ENCODE measurements around the gene F7.
"Not testable (repeated sequence)": the region's sequence is repeated elsewhere in the genome, so short reads cannot be mapped to it uniquely, and the experiment has no call there.

The F7 gene

GRCh38 chr13:113153810-113154748, 48.5 kb downstream of the F7 start:
- peak; percentile 61 for DNase-seq (ENCODE audit: low spot score)

- DNase-seq (ENCODE audit: low spot score), result no peak
Measured at GRCh38 chr13:113155201-113155600, 49.6 kb downstream of the F7 start.

GRCh38 chr13:113155982-113156655, 50.5 kb downstream of the F7 start:
- no peak for DNase-seq (ENCODE audit: low spot score)

GRCh38 chr13:113157206-113157928, 51.8 kb downstream of the F7 start:
- no peak for DNase-seq (ENCODE audit: low spot score)

GRCh38 chr13:113157929-113158747, 52.5 kb downstream of the F7 start, which contains the start of gene PROZ:
Gene PROZ, plus strand, starts transcription at chr13:113158648. Its CDS starts 13 bp downstream, at chr13:113158661.
- no peak for DNase-seq (ENCODE audit: low spot score)

GRCh38 chr13:113158946-113159345, 53.4 kb downstream of the F7 start:
- DNase-seq (ENCODE audit: low spot score), result no peak

- DNase-seq (ENCODE audit: low spot score), result no peak
Measured at GRCh38 chr13:113159701-113160100, 54.1 kb downstream of the F7 start.

- no peak for DNase-seq (ENCODE audit: low spot score)
Measured at GRCh38 chr13:113160983-113161382, 55.4 kb downstream of the F7 start.

GRCh38 chr13:113161433-113161832, 55.8 kb downstream of the F7 start:
- no peak for DNase-seq (ENCODE audit: low spot score)

GRCh38 chr13:113161975-113162374, 56.4 kb downstream of the F7 start:
- not testable (repeated sequence) for DNase-seq (ENCODE audit: low spot score)

- DNase-seq (ENCODE audit: low spot score), result no peak
Measured at GRCh38 chr13:113162783-113163685, 57.4 kb downstream of the F7 start.

- no peak for DNase-seq (ENCODE audit: low spot score)
Measured at GRCh38 chr13:113164492-113164891, 58.9 kb downstream of the F7 start.

GRCh38 chr13:113166266-113166665, 60.7 kb downstream of the F7 start:
- DNase-seq (ENCODE audit: low spot score), result no peak

GRCh38 chr13:113166681-113167080, 61.1 kb downstream of the F7 start:
- no peak for DNase-seq (ENCODE audit: low spot score)

- no peak for DNase-seq (ENCODE audit: low spot score)
Measured at GRCh38 chr13:113167155-113167554, 61.6 kb downstream of the F7 start.

- DNase-seq (ENCODE audit: low spot score), result no peak
Measured at GRCh38 chr13:113167575-113167974, 62.0 kb downstream of the F7 start.

- no peak for DNase-seq (ENCODE audit: low spot score)
Measured at GRCh38 chr13:113168211-113168610, 62.6 kb downstream of the F7 start.

GRCh38 chr13:113169277-113170272, 64.0 kb downstream of the F7 start:
- DNase-seq (ENCODE audit: low spot score), result no peak
